Measurements from ENCODE around the gene FAM131C.

Gene FAM131C

DNA sequence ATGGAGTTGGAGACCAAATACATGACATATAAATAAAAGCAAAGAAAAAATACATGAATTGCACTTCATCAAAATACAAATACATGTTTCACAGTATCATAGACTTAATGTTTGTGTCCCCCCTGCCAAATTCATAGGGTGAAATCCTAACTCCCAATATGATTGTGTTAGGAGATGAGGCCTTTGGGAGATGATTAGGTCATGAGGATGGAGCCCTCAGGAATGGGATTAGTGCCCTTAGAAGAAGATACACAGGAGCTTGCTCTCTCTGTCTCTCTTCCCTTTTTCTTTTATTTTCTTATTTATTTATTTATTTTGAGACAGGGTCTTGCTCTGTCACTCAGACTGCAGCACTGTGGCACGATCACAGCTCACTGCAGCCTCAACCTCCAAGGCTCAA, 26.0 kb upstream of the FAM131C start:
- no peak for DNase-seq

DNA sequence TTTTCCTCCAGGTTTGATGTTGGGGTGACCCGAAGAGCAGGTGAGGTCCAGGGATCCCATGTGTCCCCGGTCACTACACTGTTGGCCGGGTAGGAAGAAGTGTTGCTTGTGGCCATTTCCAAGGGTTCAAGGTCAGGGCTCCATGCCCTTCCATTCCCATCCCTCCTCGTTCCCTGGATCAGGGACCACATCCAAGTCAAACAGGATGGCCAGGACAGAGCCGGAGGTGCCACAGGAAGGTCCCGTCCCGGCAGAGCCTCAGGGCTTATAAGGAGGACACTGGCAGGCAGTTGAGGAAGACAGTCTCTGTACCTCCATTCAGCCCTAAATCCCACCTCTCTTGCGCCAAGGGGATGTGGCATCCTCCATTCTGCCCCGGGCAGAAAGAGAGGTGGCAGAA, 22.0 kb upstream of the FAM131C start:
- no peak for DNase-seq

DNA sequence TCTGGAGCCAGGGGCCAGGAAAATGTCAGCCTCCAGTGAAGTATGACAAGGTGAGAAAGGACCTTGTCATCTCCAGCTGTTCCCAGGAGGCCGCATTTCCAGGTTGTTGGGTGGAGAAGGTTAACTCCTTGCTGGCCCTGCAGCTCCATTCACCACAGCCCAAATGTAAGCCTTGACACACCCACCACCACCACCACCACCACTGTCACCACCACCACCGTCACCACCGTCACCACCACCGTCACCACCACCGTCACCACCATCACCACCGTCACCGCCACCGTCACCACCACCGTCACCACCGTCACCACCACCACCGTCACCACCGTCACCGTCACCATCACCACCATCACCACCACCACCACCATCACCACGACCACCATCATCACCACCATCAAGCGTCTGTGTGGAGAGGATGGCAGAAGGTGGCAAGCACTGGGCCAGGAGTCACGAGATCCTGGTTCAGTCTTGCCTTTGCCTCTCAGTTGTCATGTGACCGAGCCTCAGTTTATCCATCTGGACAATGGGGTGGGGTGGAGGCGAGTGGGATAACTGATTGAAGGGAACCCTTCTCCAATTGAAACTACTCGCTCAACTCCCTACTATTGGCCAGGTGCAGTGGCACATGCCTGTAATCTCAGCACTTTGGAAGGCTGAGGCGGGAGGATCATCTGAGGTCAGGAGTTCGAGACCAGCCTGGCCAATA, 21.2 kb upstream of the FAM131C start:
- no peak for DNase-seq

- no peak for DNase-seq
These were observed 20.2 kb upstream of the FAM131C start for GRCh38 chr1:16093611-16094010.

- no peak for DNase-seq
These were observed 19.6 kb upstream of the FAM131C start for GRCh38 chr1:16092923-16093511.

- no peak for DNase-seq
These were observed 18.9 kb upstream of the FAM131C start for GRCh38 chr1:16092097-16092922.

- no peak for DNase-seq
These were observed 17.8 kb upstream of the FAM131C start for GRCh38 chr1:16091296-16091695.

GRCh38 chr1:16090076-16090826, 16.8 kb upstream of the FAM131C start:
- DNase-seq = no peak

- no peak for DNase-seq
These were observed 15.5 kb upstream of the FAM131C start for GRCh38 chr1:16088996-16089395.

DNA sequence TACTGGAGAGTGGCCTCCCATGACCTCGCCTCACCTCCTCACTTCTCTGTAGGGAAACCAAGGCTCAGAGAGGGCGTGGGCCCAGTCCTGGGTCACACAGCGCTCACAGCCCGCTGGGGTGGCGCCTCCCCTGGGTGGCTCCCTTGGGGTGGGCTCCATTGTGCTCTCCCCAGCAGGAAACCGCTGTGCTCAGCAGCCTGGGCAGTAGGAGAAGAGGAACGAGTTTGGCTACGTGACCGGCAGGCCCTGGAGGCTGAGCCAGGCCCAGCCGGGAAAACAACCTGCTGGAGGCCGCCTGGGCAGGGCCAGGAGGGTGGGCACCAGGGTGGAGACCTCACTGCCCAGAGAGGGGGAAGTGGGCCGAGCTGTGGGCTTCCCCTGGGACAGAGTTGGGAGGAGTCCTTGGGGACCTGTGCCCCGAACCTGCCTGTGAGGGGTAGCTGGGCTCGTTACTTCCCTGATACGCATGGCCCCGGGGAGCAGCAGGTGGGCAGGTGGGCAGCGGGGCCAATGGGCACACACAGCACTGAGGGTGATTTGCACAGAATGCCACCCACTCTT, 15.0 kb upstream of the FAM131C start:
- no peak for DNase-seq

DNA sequence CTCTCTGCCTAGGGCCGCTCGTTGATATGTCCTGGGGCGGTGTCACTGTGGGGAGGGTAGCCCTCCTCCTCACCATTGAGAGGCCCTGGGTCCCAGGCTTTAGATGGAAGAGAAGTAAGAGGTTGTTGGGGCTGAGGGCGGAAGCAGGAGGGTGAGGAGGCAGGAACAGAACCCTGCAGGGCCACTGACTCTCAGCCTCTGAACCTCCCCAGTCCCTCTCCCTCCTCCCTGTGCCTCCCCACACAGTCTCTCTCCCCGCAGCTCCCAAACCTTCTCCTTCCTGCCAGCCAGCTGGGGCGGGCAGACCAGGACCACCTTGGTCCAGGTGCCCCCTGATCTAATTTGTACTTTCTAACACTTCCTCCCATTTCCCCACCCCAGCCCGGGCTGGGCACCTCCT, 14.3 kb upstream of the FAM131C start:
- no peak for DNase-seq

DNA sequence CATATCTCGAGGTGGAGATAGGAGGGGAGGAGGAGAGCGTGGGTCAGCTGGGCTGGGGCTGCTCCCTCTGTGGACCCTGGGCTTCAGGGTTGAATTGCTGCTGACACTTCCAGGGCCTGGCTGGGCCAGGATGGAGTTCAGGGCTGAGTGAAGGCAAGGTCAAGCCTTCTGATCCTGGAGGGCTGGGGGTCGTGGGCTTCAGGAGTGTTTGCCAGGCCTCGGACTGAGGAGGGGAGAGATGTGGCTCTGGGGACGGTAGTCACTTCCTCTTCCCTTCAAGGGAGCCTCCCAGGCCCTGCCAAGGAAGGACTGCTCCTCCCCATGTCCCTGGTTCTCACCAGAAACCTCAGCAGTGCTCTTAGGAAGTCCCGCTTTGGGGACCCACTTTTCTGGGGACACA, 12.1 kb upstream of the FAM131C start:
- no peak for DNase-seq

DNA sequence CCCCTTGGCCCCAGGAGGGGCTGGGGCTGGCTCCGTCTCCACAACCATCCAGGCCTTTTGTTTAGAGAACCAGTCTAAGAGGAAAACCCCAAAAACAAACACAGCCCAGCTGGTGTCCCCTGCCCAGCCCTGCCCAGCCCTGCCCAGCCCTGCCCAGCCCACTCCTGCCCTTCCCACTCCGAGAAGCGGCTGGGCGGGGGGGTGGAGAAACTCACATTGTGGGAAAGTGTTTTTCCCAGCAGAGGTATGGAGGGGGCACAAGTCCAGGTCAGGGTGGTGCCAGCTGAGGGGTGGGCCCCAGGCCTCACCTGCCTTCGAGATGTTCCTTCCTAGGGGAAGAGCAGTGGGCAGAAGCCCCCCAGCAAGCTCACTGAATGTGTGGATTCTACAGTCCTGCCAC, 10.0 kb upstream of the FAM131C start:
- no peak for DNase-seq

DNA sequence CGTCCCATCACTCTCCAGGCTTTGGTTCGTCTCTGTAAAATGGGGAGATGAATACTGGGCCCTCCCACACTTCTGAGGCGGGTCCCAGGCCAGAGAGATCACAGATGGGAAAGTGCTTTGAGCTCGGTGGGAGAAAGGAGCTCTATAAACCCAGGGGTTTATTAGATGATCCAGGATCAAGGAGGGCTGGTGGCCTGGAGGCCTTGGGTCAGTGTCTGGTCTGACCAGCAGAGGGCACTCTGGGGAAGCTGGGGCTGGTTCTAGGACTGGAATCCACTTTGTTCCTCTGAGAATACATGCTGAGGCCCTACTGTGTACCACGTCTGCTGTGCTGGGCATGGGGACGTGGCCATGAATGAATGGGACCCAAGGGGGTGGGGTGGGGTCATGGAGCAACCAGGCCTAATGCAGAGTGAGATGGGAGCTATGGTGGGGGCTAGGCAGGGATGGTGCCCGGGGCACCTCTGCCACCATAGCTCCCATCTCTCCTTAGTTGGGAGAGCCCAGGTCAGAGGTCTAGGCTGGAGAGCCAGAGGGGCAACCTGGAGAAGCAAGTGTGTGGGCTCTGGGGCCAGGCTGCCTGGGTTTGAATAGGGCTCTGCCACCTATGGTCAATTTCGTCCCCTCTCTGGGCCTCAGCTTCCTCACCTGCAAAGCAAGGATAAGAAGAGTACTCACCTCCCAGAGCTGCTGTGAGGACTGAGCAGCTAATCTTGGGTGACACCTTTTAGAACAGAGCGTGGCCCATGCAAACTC, 9.0 kb upstream of the FAM131C start:
- DNase-seq = peak; percentile 56

- DNase-seq = no peak
These were observed 8.2 kb upstream of the FAM131C start for GRCh38 chr1:16081636-16082035.

GRCh38 chr1:16080422-16081150, 7.1 kb upstream of the FAM131C start:
- no peak for DNase-seq

DNA sequence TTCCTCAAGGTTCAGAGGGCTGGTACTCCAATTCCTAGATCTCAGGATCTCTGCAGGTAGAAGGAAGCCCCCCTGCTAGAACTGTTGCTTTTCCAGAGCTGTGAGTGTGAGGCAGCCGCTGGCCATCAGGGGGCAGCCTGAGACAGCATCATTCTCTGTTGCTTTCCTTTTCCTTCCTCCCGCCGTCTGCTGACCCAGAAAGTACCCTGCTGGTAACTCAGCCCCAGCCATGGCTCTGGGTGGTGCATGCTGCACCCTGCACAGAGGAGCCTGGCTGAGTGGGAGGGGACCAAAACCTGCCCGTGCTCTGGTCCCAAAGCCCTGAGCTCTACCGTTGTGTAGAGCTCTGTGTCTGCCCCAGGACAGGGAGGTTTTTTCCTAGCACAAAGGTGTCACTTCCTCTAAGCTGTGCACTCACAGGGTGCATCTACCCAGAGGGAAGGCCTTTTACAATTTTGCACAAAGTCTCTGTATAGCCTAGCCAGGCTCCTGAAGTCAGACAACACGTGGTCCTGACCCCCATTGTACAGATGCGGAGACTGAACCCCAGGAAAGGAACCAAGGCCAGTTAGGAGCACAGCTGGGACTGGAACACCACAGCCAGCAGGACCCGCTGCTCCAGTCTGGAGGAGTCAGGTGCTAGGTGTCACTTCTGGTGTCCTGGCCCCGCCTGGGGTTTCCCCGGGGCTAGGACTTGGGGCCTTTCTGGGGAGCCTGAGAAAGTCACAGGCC, 5.6 kb upstream of the FAM131C start:
- DNase-seq = peak; percentile 75

DNA sequence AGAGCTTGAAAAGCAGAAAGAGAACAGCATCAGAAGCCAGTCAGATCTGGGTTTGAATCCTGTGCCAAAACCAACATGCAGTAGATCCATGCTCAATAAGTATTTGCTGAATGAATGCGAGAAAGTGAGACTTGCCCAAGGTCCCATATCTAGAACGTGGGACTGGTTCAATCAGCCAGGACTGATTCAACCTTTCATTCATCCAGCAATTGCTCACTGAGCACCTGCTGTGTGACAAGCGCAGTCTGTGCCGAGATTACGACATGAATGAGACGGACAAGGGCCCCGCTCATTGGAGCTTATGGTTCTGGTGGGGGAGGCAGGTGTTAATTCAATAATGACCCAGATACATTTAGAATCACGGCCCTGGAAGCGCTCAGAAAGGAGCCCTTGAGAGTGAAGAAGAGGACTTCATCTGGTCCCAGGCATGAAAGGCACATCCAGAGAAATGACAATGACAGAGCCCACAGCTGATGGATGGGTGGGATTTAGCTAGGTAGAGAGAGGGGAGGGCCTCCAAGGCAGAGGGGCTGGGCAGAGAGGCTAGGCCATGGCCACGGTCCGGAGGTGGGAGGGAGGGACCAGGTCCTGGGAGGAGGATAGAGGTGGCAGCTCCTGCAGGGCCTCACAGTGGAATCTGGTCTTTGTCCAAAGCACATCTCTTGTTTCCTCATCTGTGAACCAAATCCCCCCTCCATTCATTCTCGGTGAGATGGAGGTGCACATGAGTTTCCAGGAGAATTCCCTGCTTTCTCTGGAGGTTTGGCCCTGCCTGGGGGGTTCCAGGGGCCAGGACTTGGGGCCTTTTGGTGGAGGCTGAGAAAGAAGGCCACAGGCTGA, 4.2 kb upstream of the FAM131C start:
- DNase-seq = no peak

DNA sequence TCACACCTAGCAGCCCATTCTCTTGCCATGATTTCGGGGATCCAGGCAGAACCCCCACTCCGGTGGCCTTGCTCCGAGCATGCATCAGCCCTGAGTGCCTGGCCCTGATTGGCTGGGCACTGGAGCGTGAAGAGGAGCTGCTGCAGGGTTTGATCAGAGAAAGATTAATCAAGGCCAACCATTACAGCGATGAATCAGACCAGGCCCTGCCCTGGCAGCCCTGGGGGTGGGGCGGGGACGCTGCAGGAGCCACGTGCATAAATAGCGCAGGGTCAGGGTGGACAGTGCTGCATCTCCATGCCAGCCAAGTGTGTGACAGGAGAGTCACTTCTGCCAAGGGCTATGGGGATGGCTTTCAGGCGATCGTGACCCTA, 3.4 kb upstream of the FAM131C start:
- DNase-seq = no peak

Data from activated gamma-delta T cell treated with Interleukin-2 at 50 U/mL for 16 hours (primary cell).